IMR-90 (cell line): ENCODE measurements around the gene COL5A3. TPM values are rescaled to one million over a fixed set of nuclear protein-coding genes. Genes with fewer than 3 reads are reported as not detected.

ENCODE experiments used
- ATAC-seq: fragments of 200-7000 bp; cut with Tn5 transposase; 2 replicates; pipeline ENCODE4 v1.9.1; 2020; ENCODE audit warnings: low read depth, mild to moderate bottlenecking, moderate library complexity
- BruUV-seq: library from RNA; stranded (reverse); fragments of 400-500 nt; replicated peaks from 2 replicates; lab custom pipeline; 2021; lab: Mats Ljungman, UMichigan
- CTCF ChIA-PET: fragments of 300-600 bp; formaldehyde crosslinking; extraction: SDS; loops from one replicate; lab custom pipeline; 2021; ENCODE audit warnings: antibody characterized with exemption; lab: Yijun Ruan, JAX
- POLR2A ChIA-PET: fragments of 300-600 bp; sonication (Branson Sonifier 250); formaldehyde crosslinking; loops from one replicate; lab custom pipeline; 2022; ENCODE audit warnings: antibody characterized with exemption; ENCODE audit not compliant: unreplicated experiment; lab: Charles Lee
- DNase-seq: peaks from one replicate; pipeline ENCODE4 v3.0.0; 2013
- H2AFZ ChIP-seq: replicated peaks from 2 replicates; pipeline ENCODE3; 2013; ENCODE audit warnings: low read length, mild to moderate bottlenecking; ENCODE audit not compliant: poor library complexity
- H2AK5ac ChIP-seq: 2 replicates; pipeline ENCODE4 v1.6.1; 2013; ENCODE audit warnings: low read depth, low read length, inconsistent platforms
- H2AK9ac ChIP-seq: replicated peaks from 2 replicates; pipeline ENCODE3; 2013; ENCODE audit warnings: mild to moderate bottlenecking, low read depth, low read length, moderate library complexity; ENCODE audit not compliant: poor library complexity
- H2BK120ac ChIP-seq: 2 replicates; pipeline ENCODE4 v1.6.1; 2013; ENCODE audit warnings: low read depth, low read length, inconsistent platforms
- H2BK15ac ChIP-seq: 3 replicates; pipeline ENCODE4 v1.6.1; 2013; ENCODE audit warnings: low read depth, low read length, inconsistent platforms
- H2BK20ac ChIP-seq: 2 replicates; pipeline ENCODE4 v1.6.1; 2013; ENCODE audit warnings: low read depth, mild to moderate bottlenecking, inconsistent platforms, low read length, moderate library complexity
- H2BK5ac ChIP-seq: 2 replicates; pipeline ENCODE4 v1.6.1; 2013; ENCODE audit warnings: mild to moderate bottlenecking, low read depth, low read length, inconsistent platforms; ENCODE audit not compliant: poor library complexity, severe bottlenecking
- H3K14ac ChIP-seq: replicated peaks from 2 replicates; pipeline ENCODE4 v1.6.1; 2013; ENCODE audit warnings: low read depth, low read length, inconsistent platforms
- H3K18ac ChIP-seq: 2 replicates; pipeline ENCODE4 v1.6.1; 2013; ENCODE audit warnings: low read depth, low read length, control low read depth
- H3K23ac ChIP-seq: 2 replicates; pipeline ENCODE4 v1.6.1; 2013; ENCODE audit warnings: low read depth, low read length, inconsistent platforms
- H3K27ac ChIP-seq: 2 replicates; pipeline ENCODE4 v1.5.1; 2013; ENCODE audit warnings: mild to moderate bottlenecking, control low read depth, low read length; ENCODE audit not compliant: insufficient read depth
- H3K27me3 ChIP-seq: 2 replicates; pipeline ENCODE4 v1.6.1; 2013; ENCODE audit warnings: low read length; ENCODE audit not compliant: control insufficient read depth, insufficient read depth
- H3K36me3 ChIP-seq: 2 replicates; pipeline ENCODE4 v1.6.1; 2013; ENCODE audit warnings: low read length, mixed read lengths; ENCODE audit not compliant: control insufficient read depth, insufficient read depth
- H3K4ac ChIP-seq: 2 replicates; pipeline ENCODE4 v1.6.1; 2013; ENCODE audit warnings: low read depth, low read length, inconsistent platforms
- H3K4me1 ChIP-seq: 2 replicates; pipeline ENCODE4 v1.6.1; 2013; ENCODE audit warnings: low read length, mixed read lengths; ENCODE audit not compliant: control insufficient read depth, insufficient read depth
- H3K4me2 ChIP-seq: 2 replicates; pipeline ENCODE4 v1.6.1; 2013; ENCODE audit warnings: low read depth, mild to moderate bottlenecking, control low read depth, low read length, moderate library complexity
- H3K4me3 ChIP-seq: 2 replicates; pipeline ENCODE4 v1.5.1; 2013; ENCODE audit warnings: low read depth, mild to moderate bottlenecking, control low read depth, low read length, moderate library complexity; ENCODE audit not compliant: insufficient read depth
- H3K56ac ChIP-seq: 2 replicates; pipeline ENCODE4 v1.6.1; 2013; ENCODE audit warnings: low read length, inconsistent platforms; ENCODE audit not compliant: insufficient read depth; ENCODE audit errors: extremely low read depth
- H3K79me1 ChIP-seq, 2 experiments: 2 replicates each; pipeline ENCODE4 v1.6.1; 2013; ENCODE audit warnings: low read length in 2 of 2, inconsistent platforms in 1 of 2, low read depth in 1 of 2
- H3K9ac ChIP-seq: 2 replicates; pipeline ENCODE4 v1.6.1; 2013; ENCODE audit warnings: low read depth, low read length, control low read depth
- H3K9me1 ChIP-seq: 2 replicates; pipeline ENCODE4 v1.6.1; 2013; ENCODE audit warnings: low read length, inconsistent platforms; ENCODE audit not compliant: insufficient read depth
- H3K9me3 ChIP-seq: 2 replicates; pipeline ENCODE4 v1.6.1; 2013; ENCODE audit warnings: low read length; ENCODE audit not compliant: control insufficient read depth, insufficient read depth
- H4K20me1 ChIP-seq: 2 replicates; pipeline ENCODE4 v1.6.1; 2013; ENCODE audit warnings: low read length, inconsistent platforms; ENCODE audit not compliant: insufficient read depth
- H4K5ac ChIP-seq: 2 replicates; pipeline ENCODE4 v1.6.1; 2013; ENCODE audit warnings: mild to moderate bottlenecking, low read depth, low read length, control low read depth
- H4K8ac ChIP-seq, 2 experiments: 2 replicates each; pipeline ENCODE4 v1.6.1; 2013; ENCODE audit warnings: low read depth in 2 of 2, low read length in 2 of 2, control low read depth in 1 of 2, inconsistent platforms in 1 of 2
- H4K91ac ChIP-seq: 2 replicates; pipeline ENCODE4 v1.6.1; 2013; ENCODE audit warnings: low read depth, low read length, inconsistent platforms; ENCODE audit not compliant: insufficient read depth
- BHLHE40 ChIP-seq: fragments of 150-350 bp; IDR thresholded peaks from 2 replicates; pipeline ENCODE4 v1.6.1; 2016; ENCODE audit warnings: mild to moderate bottlenecking, low read depth, low read length
- CEBPB ChIP-seq: IDR thresholded peaks from 2 replicates; pipeline ENCODE4 v1.6.1; 2012; ENCODE audit warnings: low read depth, low read length, improper control_type of control experiment
- CHD1 ChIP-seq: IDR thresholded peaks from 2 replicates; pipeline ENCODE4 v1.6.1; 2012; ENCODE audit warnings: low read depth, low read length, improper control_type of control experiment
- ELK1 ChIP-seq: fragments of 150-350 bp; IDR thresholded peaks from 2 replicates; pipeline ENCODE4 v1.6.1; 2016; ENCODE audit warnings: low read depth, mild to moderate bottlenecking, low read length, moderate library complexity, borderline replicate concordance
- FOS ChIP-seq: fragments of 150-350 bp; IDR thresholded peaks from 2 replicates; pipeline ENCODE4 v1.6.1; 2016; ENCODE audit warnings: low read depth, low read length
- MAFK ChIP-seq: IDR thresholded peaks from 2 replicates; pipeline ENCODE4 v1.6.1; 2012; ENCODE audit warnings: low read depth, low read length, improper control_type of control experiment
- MAZ ChIP-seq: IDR thresholded peaks from 2 replicates; pipeline ENCODE4 v1.6.1; 2012; ENCODE audit warnings: low read depth, mild to moderate bottlenecking, low read length, improper control_type of control experiment, moderate library complexity, borderline replicate concordance
- MXI1 ChIP-seq: IDR thresholded peaks from 2 replicates; pipeline ENCODE4 v1.6.1; 2012; ENCODE audit warnings: low read depth, mild to moderate bottlenecking, low read length, moderate library complexity, borderline replicate concordance
- NFE2L2 ChIP-seq: fragments of 150-350 bp; IDR thresholded peaks from 2 replicates; pipeline ENCODE4 v1.6.1; 2016; ENCODE audit warnings: low read depth, mild to moderate bottlenecking, low read length
- POLR2A ChIP-seq: IDR thresholded peaks from 2 replicates; pipeline ENCODE4 v1.6.1; 2012; ENCODE audit warnings: mild to moderate bottlenecking, low read depth, low read length
- RAD21 ChIP-seq: IDR thresholded peaks from 2 replicates; pipeline ENCODE4 v1.6.1; 2012; ENCODE audit warnings: low read length, improper control_type of control experiment
- RCOR1 ChIP-seq: IDR thresholded peaks from 2 replicates; pipeline ENCODE4 v1.6.1; 2012; ENCODE audit warnings: mild to moderate bottlenecking, low read length, improper control_type of control experiment; ENCODE audit not compliant: insufficient replicate concordance
- RFX5 ChIP-seq: IDR thresholded peaks from 2 replicates; pipeline ENCODE4 v1.8.0; 2012; ENCODE audit warnings: low read depth, mild to moderate bottlenecking, low read length, moderate library complexity
- SMC3 ChIP-seq: fragments of 150-350 bp; IDR thresholded peaks from 2 replicates; pipeline ENCODE4 v1.6.1; 2016; ENCODE audit warnings: low read depth, mild to moderate bottlenecking, antibody characterized with exemption, low read length, moderate library complexity
- WGBS, 2 experiments: methylation state at CpG; one replicate each; pipeline versions ENCODE4 v1.1.5 to v1.1.7; 2013; ENCODE audit warnings: missing lambda C conversion rate in 2 of 2; ENCODE audit not compliant: insufficient read length in 1 of 2; ENCODE audit errors: extremely low coverage in 2 of 2; 5-methylcytosine and 5-hydroxymethylcytosine counted together
- dilution Hi-C: fragments of 300-500 bp; cut with HindIII; formaldehyde crosslinking; loops from one replicate; pipeline ENCODE4 v1.14.3; 2018; ENCODE audit warnings: low sequenced_read_pairs; ENCODE audit not compliant: unreplicated experiment
- in situ Hi-C: fragments of 300-500 bp; cut with MboI; formaldehyde crosslinking; loops from 3 replicates; pipeline ENCODE4 v1.14.3; 2019; ENCODE audit warnings: low sequenced_read_pairs, inconsistent platforms, mixed read lengths
- intact Hi-C: fragments of 100-400 bp; cut with micrococcal nuclease; formaldehyde crosslinking; loops from 2 replicates; pipeline ENCODE4 v1.10.0; 2022
- polyA plus RNA-seq, 3 experiments: library from polyadenylated mRNA; depleted of rRNA; stranded (reverse); fragments of >200 nt; gene quantifications; 2 replicates each; pipeline ENCODE4 v1.2.3, GENCODE V29; 2012; ENCODE audit warnings: low replicate concordance in 1 of 3
- total RNA-seq: library from RNA; depleted of rRNA; stranded (reverse); fragments of >200 nt; gene quantifications from 2 replicates; pipeline ENCODE4 v1.2.3, GENCODE V29; 2012
- TF ChIP-seq, protein P1 (sequence below): conservative IDR thresholded peaks from 2 replicates; pipeline ENCODE4 v1.5.1; 2012; ENCODE audit warnings: mild to moderate bottlenecking, low read depth, low read length, improper control_type of control experiment
- TF ChIP-seq, protein P2 (sequence below): fragments of 150-350 bp; IDR thresholded peaks from 2 replicates; pipeline ENCODE4 v1.6.1; 2017; ENCODE audit warnings: mild to moderate bottlenecking, antibody characterized with exemption, low read length, low read depth

COL5A3 gene
- total and polyA plus RNA-seq, 2 of the 4 experiments (the other 2 are of a cell fraction) = 0.54 to 1.5 TPM

DNA sequence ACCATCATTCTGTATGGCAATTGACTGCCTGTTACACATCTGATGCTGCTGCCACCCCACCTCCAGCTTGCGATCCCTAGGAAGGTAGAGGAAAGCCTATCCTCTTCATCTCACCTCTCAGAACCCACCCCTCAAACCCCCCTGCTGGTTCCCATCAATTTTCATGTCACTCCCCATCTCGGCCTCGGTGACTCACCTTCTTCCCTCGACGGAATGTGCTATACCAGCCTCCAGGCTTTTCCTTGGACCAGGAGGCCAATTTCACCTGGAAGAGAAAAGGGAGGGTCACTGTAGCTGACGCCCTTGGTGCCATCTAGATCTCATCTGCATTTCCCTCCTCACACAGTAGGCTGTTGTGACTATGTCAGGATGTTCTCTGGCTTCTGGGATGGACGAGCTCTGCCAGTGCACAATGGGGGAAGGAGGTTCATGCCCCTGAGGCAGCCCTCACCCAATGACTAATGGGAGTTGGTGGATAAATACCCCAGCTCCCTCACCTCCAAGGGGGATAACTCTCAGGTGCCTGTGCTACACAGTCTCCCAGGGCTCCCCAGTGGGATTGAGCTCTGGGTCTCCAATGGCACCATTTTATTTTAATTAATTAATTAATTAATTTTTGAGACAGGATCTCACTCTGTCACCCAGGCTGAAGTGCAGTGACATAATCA is 47.5 kb downstream of the COL5A3 start:
- TF ChIP-seq CHD1 = no peak
- TF ChIP-seq RFX5 = no peak
- TF ChIP-seq CEBPB = no peak
- no peak for TF ChIP-seq FOS
- TF ChIP-seq RAD21 = no peak
- TF ChIP-seq NFE2L2 = no peak
- no peak for TF ChIP-seq MAFK
- TF ChIP-seq MXI1 = no peak
- TF ChIP-seq, protein P1, sequence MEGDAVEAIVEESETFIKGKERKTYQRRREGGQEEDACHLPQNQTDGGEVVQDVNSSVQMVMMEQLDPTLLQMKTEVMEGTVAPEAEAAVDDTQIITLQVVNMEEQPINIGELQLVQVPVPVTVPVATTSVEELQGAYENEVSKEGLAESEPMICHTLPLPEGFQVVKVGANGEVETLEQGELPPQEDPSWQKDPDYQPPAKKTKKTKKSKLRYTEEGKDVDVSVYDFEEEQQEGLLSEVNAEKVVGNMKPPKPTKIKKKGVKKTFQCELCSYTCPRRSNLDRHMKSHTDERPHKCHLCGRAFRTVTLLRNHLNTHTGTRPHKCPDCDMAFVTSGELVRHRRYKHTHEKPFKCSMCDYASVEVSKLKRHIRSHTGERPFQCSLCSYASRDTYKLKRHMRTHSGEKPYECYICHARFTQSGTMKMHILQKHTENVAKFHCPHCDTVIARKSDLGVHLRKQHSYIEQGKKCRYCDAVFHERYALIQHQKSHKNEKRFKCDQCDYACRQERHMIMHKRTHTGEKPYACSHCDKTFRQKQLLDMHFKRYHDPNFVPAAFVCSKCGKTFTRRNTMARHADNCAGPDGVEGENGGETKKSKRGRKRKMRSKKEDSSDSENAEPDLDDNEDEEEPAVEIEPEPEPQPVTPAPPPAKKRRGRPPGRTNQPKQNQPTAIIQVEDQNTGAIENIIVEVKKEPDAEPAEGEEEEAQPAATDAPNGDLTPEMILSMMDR = no peak
- no peak for TF ChIP-seq SMC3
- no peak for TF ChIP-seq BHLHE40
- TF ChIP-seq, protein P2, sequence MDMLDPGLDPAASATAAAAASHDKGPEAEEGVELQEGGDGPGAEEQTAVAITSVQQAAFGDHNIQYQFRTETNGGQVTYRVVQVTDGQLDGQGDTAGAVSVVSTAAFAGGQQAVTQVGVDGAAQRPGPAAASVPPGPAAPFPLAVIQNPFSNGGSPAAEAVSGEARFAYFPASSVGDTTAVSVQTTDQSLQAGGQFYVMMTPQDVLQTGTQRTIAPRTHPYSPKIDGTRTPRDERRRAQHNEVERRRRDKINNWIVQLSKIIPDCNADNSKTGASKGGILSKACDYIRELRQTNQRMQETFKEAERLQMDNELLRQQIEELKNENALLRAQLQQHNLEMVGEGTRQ = no peak
- TF ChIP-seq ELK1 = no peak
- TF ChIP-seq POLR2A = no peak
- no peak for TF ChIP-seq RCOR1
- no peak for TF ChIP-seq MAZ
- H3K27me3 ChIP-seq = no peaks in the 10 kb centered on the region; the same call in 1 of the 2 replicates
- no peak overlapping the region for H2AFZ ChIP-seq

More for the DNA sequence above, 47.5 kb downstream of the COL5A3 start:
- H3K4me1 ChIP-seq = peaks cover 7% of the 10 kb centered on the region
- H4K20me1 ChIP-seq = no peaks in the 10 kb centered on the region; the same call in 1 of the 2 replicates
- no peak overlapping the region for H2BK20ac ChIP-seq
- H3K23ac ChIP-seq = no peak overlapping the region
- ATAC-seq (no peak), DNase-seq (no peak)
- H4K8ac ChIP-seq = no peak overlapping the region
- no CpG with 5 or more reads among the region's 7 CpGs for WGBS, 2 experiments
- in situ Hi-C loops = no loop called here
- H2AK9ac ChIP-seq = no peak overlapping the region
- no peak overlapping the region for H3K56ac ChIP-seq
- no peaks in the 10 kb centered on the region for H3K79me1 ChIP-seq
- no peak overlapping the region for H2BK5ac ChIP-seq
- H4K91ac ChIP-seq = no peak overlapping the region
- no peak overlapping the region for H3K4me2 ChIP-seq
- H3K36me3 ChIP-seq = no peaks in the 10 kb centered on the region; the same call in 1 of the 2 replicates
- no peak overlapping the region for H3K27ac ChIP-seq
- POLR2A ChIA-PET = no interaction called here
- H2BK15ac ChIP-seq = no peak overlapping the region
- CTCF ChIA-PET = interaction anchor here (2.0 kb wide), 1 partner anchor 38 kb away, joined by 6 read pairs; no protein-coding TSS in a partner anchor
- intact Hi-C loops = no loop called here
- H3K4me3 ChIP-seq = no peak overlapping the region
- no TSS peak for BruUV-seq
- H2BK120ac ChIP-seq = no peak overlapping the region
- H4K5ac ChIP-seq = no peak overlapping the region
- dilution Hi-C loops = no loop called here
- H3K9me3 ChIP-seq = no peaks in the 10 kb centered on the region
- H3K18ac ChIP-seq = no peak overlapping the region
- no peak overlapping the region for H2AK5ac ChIP-seq
- no peak overlapping the region for H3K14ac ChIP-seq
- no peak overlapping the region for H3K9ac ChIP-seq
- no peak overlapping the region for H3K4ac ChIP-seq
- H3K9me1 ChIP-seq = peaks cover 4% of the 10 kb centered on the region
